K562 (cell line): ENCODE data around the gene PDE12. TPM values are rescaled to one million over a fixed set of nuclear protein-coding genes. Genes with fewer than 3 reads are reported as not detected.

ENCODE experiments used
- BHLHE40 ChIP-seq: IDR thresholded peaks from 2 replicates; pipeline ENCODE4 v1.6.1; 2011; ENCODE audit warnings: low read length, improper control_type of control experiment
- DACH1 ChIP-seq: fragments of 450-650 bp; IDR thresholded peaks from 2 replicates; pipeline ENCODE4 v1.6.1; 2018; ENCODE audit not compliant: partially characterized antibody
- HDGF ChIP-seq: fragments of 450-650 bp; IDR thresholded peaks from 2 replicates; pipeline ENCODE4 v1.6.1; 2016
- ILF3 ChIP-seq: fragments of 450-650 bp; IDR thresholded peaks from 2 replicates; pipeline ENCODE4 v1.6.1; 2018; ENCODE audit warnings: antibody characterized with exemption, mild to moderate bottlenecking, moderate library complexity, borderline replicate concordance
- KLF16 ChIP-seq: IDR thresholded peaks from 2 replicates; pipeline ENCODE4 v1.6.1; 2016; ENCODE audit warnings: antibody characterized with exemption
- MAX ChIP-seq: sonication (generic); formaldehyde crosslinking; IDR thresholded peaks from 2 replicates; pipeline ENCODE4 v1.9.0; 2022; ENCODE audit warnings: mild to moderate bottlenecking, missing genetic modification reagents
- MYBL2 ChIP-seq, 2 experiments: fragments of 450-650 bp in 1 of 2; sonication (generic) in 1 of 2; formaldehyde crosslinking in 1 of 2; IDR thresholded peaks; 2 replicates each; pipeline versions ENCODE4 v1.6.1 to v1.8.1; 2017 to 2022; ENCODE audit warnings: borderline replicate concordance in 1 of 2, inconsistent platforms in 1 of 2, low read depth in 1 of 2, mild to moderate bottlenecking in 1 of 2, missing genetic modification reagents in 1 of 2, moderate library complexity in 1 of 2
- NBN ChIP-seq: fragments of 450-650 bp; IDR thresholded peaks from 2 replicates; pipeline ENCODE4 v1.6.1; 2016; ENCODE audit warnings: low read depth, mild to moderate bottlenecking
- NFYB ChIP-seq: IDR thresholded peaks from 2 replicates; pipeline ENCODE4 v1.6.1; 2011; ENCODE audit warnings: mild to moderate bottlenecking, moderate library complexity; ENCODE audit not compliant: insufficient read length; ENCODE audit errors: extremely low read depth
- PHF8 ChIP-seq: fragments of 200-600 bp; sonication (generic); IDR thresholded peaks from 2 replicates; pipeline ENCODE4 v1.6.1; 2012; ENCODE audit warnings: mixed run types, mild to moderate bottlenecking, inconsistent platforms, low read length, moderate library complexity, borderline replicate concordance
- PML ChIP-seq: IDR thresholded peaks from 2 replicates; pipeline ENCODE4 v1.6.1; 2012; ENCODE audit warnings: low read length, inconsistent platforms
- SLC30A9 ChIP-seq: fragments of 250-450 bp; sonication (Bioruptor Pico); IDR thresholded peaks from 2 replicates; pipeline ENCODE4 v1.8.0; 2022; ENCODE audit warnings: mild to moderate bottlenecking, moderate library complexity
- SP1 ChIP-seq: sonication (generic); formaldehyde crosslinking; IDR thresholded peaks from 2 replicates; pipeline ENCODE4 v1.8.1; 2022; ENCODE audit warnings: mild to moderate bottlenecking, missing genetic modification reagents
- SREBF1 ChIP-seq: fragments of 150-350 bp; IDR thresholded peaks from 2 replicates; pipeline ENCODE4 v1.6.1; 2014; ENCODE audit warnings: antibody characterized with exemption, low read depth, low read length, borderline replicate concordance
- TAF7 ChIP-seq: fragments of 450-650 bp; IDR thresholded peaks from 2 replicates; pipeline ENCODE4 v1.6.1; 2016; ENCODE audit warnings: missing genetic modification characterization, missing compliant biosample characterization
- TCF3 ChIP-seq: sonication (generic); formaldehyde crosslinking; IDR thresholded peaks from 2 replicates; pipeline ENCODE4 v1.4.0; 2020; ENCODE audit warnings: mild to moderate bottlenecking, missing genetic modification reagents
- ZNF217 ChIP-seq: sonication (generic); formaldehyde crosslinking; IDR thresholded peaks from 2 replicates; pipeline ENCODE4 v1.8.0; 2022; ENCODE audit warnings: mild to moderate bottlenecking, missing genetic modification reagents
- ZNF232 ChIP-seq: sonication (generic); formaldehyde crosslinking; IDR thresholded peaks from 2 replicates; pipeline ENCODE4 v1.8.0; 2022; ENCODE audit warnings: mild to moderate bottlenecking, missing genetic modification reagents
- ZNF282 ChIP-seq: sonication (generic); formaldehyde crosslinking; IDR thresholded peaks from 2 replicates; pipeline ENCODE4 v1.8.1; 2023; ENCODE audit warnings: missing genetic modification reagents
- ZNF408 ChIP-seq: fragments of 250-450 bp; sonication (Bioruptor Pico); IDR thresholded peaks from 2 replicates; pipeline ENCODE4 v1.4.0; 2020; ENCODE audit warnings: low read depth, mild to moderate bottlenecking, moderate library complexity
- polyA plus RNA-seq, 8 experiments: library from polyadenylated mRNA; depleted of rRNA in 4 of 8; stranded (reverse) in 5 of 8; unstranded in 3 of 8; fragments of >200 nt; fragmentation: Nextera tagmentation in 2 of 8; fragmentation: Illumina TruSeq in 1 of 8; extraction: Ambion mirVana in 2 of 8; extraction: Trizol in 1 of 8; gene quantifications; 2 replicates each; pipeline versions ENCODE4 v1.2.1 to v1.2.3, GENCODE V29; 2011 to 2014; ENCODE audit warnings: inconsistent platforms in 1 of 8, missing spikeins in 1 of 8
- total RNA-seq, 7 experiments: library from RNA; depleted of rRNA in 6 of 7; stranded (reverse); fragments of >200 nt in 6 of 7; fragmentation: Illumina TruSeq in 2 of 7; extraction: Trizol in 2 of 7; gene quantifications; 2 replicates each; pipeline versions ENCODE4 v1.2.1 to v1.2.3, GENCODE V29; 2011 to 2021; ENCODE audit warnings: low replicate concordance in 1 of 7
- TF ChIP-seq, protein P1 (sequence below): fragments of 250-450 bp; sonication (Bioruptor Pico); IDR thresholded peaks from 2 replicates; pipeline ENCODE4 v1.5.1; 2021; ENCODE audit warnings: mild to moderate bottlenecking
- TF ChIP-seq, protein P2 (sequence below): fragments of 150-350 bp; IDR thresholded peaks from 2 replicates; pipeline ENCODE4 v1.6.1; 2014; ENCODE audit warnings: low read depth, mild to moderate bottlenecking, low read length, borderline replicate concordance

The PDE12 gene
- total and polyA plus RNA-seq, 9 of the 15 experiments (the other 6 are each of a cell fraction or from before 2014, with no cell fraction given), result 2.1 to 20.5 (median 10.0) TPM

GRCh38 chr3:57555738-57556458 is at the start of gene PDE12 (continued):
- TF ChIP-seq DACH1 (no peak), NFYB (no peak), SP1 (CRISPR knock-in tag) (no peak), PML (peak; percentile 67), ZNF408 (CRISPR knock-in tag) (no peak), BHLHE40 (peak; percentile 86), TAF7 (tag) (no peak), ZNF217 (CRISPR knock-in tag) (no peak), ZNF232 (0 out of 2 replicates have a peak, but pooled peaks have one; percentile 45), HDGF (no peak), NBN (no peak), TCF3 (CRISPR knock-in tag) (no peak), MAX (peak; percentile 97), PHF8 (peak; percentile 98), KLF16 (no peak), MYBL2 (IDR thresholded peaks at IDR 0.05; ENCODE audit: low read depth) (peak; percentile 65), MYBL2 (CRISPR knock-in tag; IDR thresholded peaks at IDR 0.05; ENCODE audit: borderline replicate concordance) (no peak), SREBF1 (no peak), ILF3 (no peak), SLC30A9 (CRISPR knock-in tag) (no peak), ZNF282 (CRISPR knock-in tag) (no peak)
- TF ChIP-seq, protein P1, sequence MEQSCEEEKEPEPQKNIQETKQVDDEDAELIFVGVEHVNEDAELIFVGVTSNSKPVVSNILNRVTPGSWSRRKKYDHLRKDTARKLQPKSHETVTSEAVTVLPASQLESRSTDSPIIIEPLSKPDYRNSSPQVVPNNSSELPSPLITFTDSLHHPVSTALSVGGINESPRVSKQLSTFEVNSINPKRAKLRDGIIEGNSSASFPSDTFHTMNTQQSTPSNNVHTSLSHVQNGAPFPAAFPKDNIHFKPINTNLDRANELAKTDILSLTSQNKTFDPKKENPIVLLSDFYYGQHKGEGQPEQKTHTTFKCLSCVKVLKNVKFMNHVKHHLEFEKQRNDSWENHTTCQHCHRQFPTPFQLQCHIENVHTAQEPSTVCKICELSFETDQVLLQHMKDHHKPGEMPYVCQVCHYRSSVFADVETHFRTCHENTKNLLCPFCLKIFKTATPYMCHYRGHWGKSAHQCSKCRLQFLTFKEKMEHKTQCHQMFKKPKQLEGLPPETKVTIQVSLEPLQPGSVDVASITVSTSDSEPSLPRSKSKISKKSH (CRISPR knock-in tag), result no peak
- TF ChIP-seq, protein P2, sequence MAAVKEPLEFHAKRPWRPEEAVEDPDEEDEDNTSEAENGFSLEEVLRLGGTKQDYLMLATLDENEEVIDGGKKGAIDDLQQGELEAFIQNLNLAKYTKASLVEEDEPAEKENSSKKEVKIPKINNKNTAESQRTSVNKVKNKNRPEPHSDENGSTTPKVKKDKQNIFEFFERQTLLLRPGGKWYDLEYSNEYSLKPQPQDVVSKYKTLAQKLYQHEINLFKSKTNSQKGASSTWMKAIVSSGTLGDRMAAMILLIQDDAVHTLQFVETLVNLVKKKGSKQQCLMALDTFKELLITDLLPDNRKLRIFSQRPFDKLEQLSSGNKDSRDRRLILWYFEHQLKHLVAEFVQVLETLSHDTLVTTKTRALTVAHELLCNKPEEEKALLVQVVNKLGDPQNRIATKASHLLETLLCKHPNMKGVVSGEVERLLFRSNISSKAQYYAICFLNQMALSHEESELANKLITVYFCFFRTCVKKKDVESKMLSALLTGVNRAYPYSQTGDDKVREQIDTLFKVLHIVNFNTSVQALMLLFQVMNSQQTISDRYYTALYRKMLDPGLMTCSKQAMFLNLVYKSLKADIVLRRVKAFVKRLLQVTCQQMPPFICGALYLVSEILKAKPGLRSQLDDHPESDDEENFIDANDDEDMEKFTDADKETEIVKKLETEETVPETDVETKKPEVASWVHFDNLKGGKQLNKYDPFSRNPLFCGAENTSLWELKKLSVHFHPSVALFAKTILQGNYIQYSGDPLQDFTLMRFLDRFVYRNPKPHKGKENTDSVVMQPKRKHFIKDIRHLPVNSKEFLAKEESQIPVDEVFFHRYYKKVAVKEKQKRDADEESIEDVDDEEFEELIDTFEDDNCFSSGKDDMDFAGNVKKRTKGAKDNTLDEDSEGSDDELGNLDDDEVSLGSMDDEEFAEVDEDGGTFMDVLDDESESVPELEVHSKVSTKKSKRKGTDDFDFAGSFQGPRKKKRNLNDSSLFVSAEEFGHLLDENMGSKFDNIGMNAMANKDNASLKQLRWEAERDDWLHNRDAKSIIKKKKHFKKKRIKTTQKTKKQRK, result no peak
